NCI-H2029 treated with DMSO at 0.1 percent for 48 hours (cell line): ENCODE results near the gene ATP6V1D.
A peak's percentile ranks its signal among the peaks of the same experiment; 100 is the strongest.
"Not testable (repeated sequence)": the region's sequence is repeated elsewhere in the genome, so short reads cannot be mapped to it uniquely, and the experiment has no call there.

Experiments
- DNase-seq: peaks from one replicate; lab custom pipeline; 2025; lab: John Stamatoyannopoulos, UW

ATP6V1D gene

GRCh38 chr14:67359775-67360469 is at the start of gene ATP6V1D, which contains the start of gene EIF2S1:
ATP6V1D (minus strand) TSS chr14:67359804; CDS start chr14:67359698, 106 bp downstream.
EIF2S1 (plus strand) TSS chr14:67360328; CDS start chr14:67364768, 4,440 bp downstream.
- peak; percentile 61 for DNase-seq

GRCh38 chr14:67408122-67408801 is 48.7 kb upstream of the ATP6V1D start:
- not testable (repeated sequence) for DNase-seq

DNA sequence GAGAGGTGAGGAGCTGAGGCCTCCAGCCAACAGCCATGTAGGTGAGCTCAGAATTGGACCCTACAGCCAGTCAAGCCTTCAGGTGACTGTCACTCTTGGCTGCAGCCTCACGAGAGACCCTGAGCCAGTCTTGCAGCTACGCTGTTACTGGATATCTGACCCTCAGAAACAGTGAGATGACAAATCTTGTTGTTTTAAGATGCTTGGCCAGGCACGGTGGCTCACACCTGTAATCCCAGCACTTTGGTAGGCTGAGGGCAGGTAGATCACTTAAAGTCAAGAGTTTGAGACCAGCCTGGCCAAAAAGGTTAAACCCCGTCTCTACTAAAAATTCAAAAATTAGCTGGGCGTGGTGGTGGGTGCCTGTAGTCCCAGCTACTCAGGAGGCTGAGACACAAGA is 46.2 kb upstream of the ATP6V1D start:
- no peak for DNase-seq

DNA sequence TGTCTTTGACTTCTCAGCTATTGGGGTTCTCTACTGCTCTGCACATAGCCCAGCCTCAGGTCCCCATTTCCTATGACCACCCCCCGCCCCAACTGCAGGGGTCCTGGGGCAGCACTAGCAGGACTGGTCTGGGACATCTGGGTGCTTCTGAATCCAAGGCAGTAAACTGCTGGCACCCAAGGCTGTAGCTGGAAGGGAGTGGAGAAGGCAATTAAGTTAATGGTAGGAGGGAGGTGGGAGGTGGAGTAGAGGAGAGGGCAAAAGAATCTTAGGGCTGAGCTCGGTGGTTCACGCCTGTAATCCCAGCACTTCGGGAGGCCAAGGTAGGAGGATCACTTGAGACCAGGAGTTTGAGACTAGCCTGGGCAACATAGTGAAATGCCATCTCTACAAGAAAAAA is 40.8 kb upstream of the ATP6V1D start:
- DNase-seq = no peak

DNA sequence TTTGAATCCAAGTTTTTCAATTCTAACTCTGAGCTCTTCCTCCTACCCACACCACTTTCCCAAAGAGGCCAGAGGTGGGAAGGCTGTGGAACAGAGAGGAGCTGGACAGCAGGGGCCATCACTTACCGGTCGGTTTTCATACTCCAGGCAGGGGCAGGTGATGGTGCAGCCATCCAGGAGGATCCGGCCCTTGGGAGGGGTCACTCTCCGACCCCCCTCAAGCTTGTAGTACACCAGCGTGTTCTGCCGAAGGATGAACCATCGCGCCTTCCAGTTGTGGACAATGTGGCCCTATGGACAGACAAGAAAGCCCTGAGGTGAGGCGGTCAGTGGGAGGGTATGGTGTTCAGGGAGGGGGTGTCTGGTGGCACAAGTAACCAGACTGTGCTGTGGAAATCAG is 37.9 kb upstream of the ATP6V1D start:
- DNase-seq = no peak

GRCh38 chr14:67396381-67396970 is 36.9 kb upstream of the ATP6V1D start:
- no peak for DNase-seq

DNA sequence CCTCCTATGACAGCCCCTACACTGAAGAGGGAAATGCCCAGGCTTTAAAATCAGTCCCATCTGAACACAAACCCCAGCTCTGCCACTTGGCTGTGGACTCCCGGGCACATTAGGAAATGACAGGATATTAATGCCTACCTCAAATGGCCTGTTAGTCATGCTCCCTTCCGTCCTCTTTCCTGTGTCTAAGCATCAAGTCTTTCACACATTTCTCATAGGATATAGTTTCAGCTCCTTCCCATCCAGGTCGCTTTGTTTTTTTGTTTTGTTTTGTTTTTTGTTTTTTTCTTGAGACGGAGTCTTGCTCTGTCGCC is 36.2 kb upstream of the ATP6V1D start:
- no peak for DNase-seq

DNA sequence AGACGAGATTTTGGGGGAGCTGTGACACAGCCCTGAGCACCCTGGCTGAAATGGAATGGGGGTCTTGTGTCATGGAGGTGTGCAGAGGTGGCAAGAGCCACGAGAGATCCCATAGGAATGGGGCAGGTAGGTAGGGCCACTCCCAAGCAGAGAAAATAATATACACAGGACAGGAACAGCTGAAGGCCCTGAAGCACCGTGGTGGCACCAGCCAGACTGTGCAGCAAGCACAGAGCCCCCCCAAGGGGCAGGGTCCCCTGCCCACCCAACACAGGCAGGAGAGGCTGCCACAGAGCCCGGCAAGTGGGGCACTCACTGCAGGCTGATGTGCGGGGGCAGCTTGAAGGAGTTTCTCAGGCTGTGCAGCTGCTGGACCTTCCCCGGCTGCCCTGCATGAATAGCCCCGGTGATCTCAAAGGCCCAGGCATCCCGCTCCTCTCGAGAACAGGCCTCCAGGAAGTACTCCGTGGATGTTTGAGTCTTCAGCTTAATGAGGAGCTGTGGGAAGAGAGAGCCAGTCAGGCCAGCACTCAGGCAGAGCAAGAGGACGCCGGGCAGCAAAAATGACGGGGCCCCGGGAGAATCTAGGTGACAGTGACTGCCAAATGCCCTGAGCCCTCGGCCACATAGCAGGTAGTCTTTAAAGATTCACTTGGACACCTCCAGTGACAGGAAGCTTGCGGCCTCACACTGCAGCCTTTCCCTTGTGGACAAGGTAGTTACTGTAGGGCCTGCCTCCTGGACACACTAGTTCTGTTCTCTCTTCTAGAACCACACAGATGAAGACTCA is 35.7 kb upstream of the ATP6V1D start:
- no peak for DNase-seq

GRCh38 chr14:67393689-67394088 is 34.1 kb upstream of the ATP6V1D start:
- no peak for DNase-seq

- no peak for DNase-seq
Observed at GRCh38 chr14:67392800-67393199, 33.2 kb upstream of the ATP6V1D start.

DNA sequence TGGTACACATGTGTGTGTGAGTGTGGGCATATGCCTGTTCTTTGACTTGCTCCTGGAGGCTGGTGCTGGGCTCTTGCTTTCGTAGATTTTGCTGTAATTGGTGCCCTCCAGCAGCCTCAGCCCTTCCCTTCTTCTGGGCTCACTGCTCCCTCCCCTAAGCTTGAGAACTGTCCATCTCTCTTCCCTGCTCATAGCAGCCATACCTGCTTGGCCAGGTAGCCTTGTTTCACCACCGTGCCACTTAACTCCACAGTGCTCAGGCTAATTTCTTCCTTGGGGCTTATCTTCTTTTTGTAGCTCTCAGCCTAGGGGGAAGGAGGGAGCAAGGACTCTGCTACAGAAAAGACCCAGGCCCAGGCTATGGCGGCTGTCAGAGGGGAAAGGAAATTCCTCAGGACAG is 32.5 kb upstream of the ATP6V1D start:
- no peak for DNase-seq

GRCh38 chr14:67391268-67391667 is 31.7 kb upstream of the ATP6V1D start:
- no peak for DNase-seq

GRCh38 chr14:67389811-67390534 is 30.4 kb upstream of the ATP6V1D start:
- no peak for DNase-seq

- DNase-seq = no peak
Observed at GRCh38 chr14:67389275-67389674, 29.7 kb upstream of the ATP6V1D start.

GRCh38 chr14:67387195-67387594 is 27.6 kb upstream of the ATP6V1D start:
- no peak for DNase-seq

DNA sequence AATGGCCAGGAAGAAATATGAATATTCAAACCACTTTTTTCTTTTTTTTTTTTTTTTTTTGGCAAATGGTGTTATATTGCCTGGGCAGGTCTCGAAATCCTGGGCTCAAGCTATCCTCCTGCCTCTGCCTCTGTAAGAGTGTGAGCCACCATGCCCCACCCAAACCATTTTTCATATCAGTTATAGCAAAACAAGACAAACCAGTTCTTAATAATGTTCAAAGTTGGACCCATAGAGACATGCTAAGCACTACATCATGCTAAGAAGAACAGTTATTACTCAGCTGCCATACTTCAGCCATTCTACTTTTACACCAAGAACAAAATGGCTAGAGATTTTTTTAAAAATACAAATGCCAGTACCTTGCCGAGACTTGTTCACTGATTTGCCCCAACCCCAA is 26.0 kb upstream of the ATP6V1D start:
- DNase-seq = no peak

DNA sequence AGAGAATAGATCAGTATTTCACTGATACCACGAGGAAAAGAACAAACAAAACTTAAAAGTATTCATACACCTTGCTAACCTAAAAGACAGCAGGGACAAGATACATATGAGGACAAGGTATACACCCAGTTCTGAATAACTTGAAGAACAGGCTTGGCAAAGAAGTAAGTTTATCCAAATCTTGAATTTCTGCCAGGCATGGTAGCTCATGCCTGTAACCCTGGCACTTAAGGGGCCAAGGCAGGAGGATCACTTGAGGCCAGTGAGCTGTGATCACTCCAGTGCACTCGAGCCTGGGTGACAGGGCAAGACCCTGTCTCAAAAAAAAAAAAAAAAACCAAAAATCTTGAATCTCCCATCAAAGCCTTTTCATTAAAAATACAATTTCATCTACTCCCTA is 25.5 kb upstream of the ATP6V1D start:
- no peak for DNase-seq

DNA sequence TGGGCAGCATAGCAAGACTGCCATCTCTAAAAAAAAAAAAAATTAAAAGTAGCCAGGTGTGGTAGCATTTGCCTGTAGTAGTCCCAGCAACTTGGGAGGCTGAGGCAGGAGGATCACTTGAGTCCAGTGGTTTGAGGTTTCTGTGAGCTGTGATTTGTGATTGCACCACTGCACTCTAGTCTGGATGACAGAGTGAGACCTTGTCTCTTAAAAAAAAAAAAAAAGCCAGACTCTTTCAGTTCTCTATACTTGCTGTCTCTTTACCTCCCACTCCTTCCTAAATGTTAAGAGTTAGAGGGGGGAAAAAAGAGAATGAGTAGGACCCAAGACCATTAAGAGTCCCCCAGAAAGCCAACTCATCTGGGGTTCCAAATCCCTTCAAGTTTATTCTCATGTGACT is 18.3 kb upstream of the ATP6V1D start:
- no peak for DNase-seq

- no peak for DNase-seq
Observed at GRCh38 chr14:67373347-67373746, 13.7 kb upstream of the ATP6V1D start.

DNA sequence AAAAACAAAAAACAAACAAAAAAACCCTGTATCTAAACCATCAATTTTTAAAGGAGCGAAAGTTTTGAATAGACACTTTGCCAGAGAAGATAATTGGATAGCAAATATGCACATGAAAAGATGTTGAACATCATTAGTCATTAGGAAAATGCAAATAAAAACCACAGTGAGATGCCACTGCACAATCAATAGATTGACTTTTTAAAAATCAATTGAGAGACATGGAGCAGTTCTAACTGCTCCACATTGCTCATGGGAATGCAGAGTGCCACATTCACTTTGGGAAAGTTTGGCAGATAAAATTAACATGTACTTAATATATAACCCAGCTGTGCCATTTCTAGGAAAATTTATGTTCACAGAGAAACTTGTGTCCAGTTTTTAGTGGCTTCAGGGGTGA is 13.2 kb upstream of the ATP6V1D start:
- no peak for DNase-seq

DNA sequence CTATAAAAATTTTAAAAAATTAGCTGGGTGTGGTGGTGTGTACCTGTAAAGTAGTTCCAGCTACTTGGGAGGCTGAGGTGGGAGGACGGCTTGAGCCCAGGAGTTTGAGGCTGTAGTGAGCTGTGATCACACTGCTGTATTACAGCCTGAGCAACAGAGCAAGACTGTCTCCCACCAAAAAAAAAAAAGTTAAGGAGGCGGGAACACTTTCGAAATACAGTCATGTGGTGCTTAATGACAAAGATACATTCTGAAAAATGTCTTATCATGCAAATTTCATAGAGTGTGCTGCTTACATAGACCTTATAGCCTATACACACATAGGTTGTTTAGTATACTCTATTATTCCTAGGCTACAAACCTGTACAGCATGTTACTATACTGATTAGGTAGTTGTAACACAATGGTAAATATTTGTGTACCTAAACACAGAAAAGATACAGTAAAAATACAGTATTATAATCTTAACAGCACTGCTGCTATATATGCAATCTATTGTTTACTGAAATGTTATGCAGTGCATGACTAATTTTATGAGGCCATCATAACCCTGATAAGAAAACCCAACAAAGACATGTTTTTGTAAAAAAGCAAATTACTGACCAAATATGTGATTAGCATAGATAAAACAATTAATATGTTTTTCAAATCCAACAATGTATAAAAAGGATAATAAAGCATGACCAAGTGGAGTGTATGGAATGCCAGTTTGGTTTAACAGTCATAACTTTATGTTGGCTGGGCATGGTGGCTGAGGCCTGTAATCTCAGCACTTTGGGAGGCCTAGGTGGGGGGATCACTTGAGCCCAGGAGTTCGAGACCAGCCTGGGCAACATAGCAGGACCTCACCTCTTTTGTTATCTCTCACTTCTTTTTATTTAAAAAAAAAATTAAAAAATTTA is 11.9 kb upstream of the ATP6V1D start:
- no peak for DNase-seq
